Stimulated activated CD8-positive, alpha-beta memory T cell treated with anti-CD3 and anti-CD28 coated beads, Interleukin-12 subunit alpha, Interleukin-12 subunit beta, amount 100 ng/mL, for 24 hours (primary cell): ENCODE measurements around the gene MCIDAS.
A peak's percentile ranks its signal among the peaks of the same experiment; 100 is the strongest.

Source experiments
- DNase-seq: peaks from one replicate; pipeline ENCODE4 v3.0.0-alpha.2; 2020; ENCODE audit errors: extremely low read depth

The MCIDAS gene

DNA sequence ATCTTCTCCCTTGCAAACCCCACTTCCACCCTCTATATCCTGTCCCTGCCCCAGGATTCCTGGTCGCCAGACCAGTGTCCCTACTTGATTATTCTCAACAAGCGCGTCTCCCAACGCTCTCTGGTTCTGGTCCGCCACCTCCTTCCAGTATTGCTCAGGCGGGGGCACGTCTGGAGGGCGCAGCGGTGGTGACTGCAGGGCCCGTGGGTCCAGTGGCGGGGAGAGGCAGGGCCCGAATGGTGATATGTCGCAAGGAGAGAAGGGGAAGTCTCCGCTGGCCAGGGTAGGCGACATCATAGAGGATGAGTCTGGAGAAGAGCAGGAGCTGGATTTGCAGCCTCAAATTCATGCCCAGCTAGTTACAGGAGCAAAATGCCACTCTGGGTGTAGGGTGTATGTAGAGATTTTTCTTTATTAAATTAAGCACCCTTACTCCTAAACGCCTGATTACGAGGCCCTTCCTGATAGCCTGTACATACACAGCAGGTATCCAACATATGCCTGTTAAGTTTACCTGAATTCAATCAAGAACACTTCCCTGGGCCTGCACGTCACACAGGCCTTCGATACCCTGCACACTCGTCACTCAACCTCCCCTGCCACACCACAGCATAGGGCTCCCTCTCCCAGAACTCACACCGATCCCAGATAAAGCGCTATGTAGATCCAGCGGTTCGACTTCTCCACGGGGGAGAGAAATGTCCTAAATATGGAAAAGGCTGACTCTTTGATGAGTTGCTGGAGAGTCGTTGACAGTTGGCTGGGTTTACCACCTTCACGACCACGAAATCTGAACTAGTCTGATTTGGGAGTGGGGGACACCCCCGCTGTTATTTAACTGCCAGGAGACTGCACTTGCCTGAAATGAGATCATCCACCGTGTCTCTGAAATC, 4.8 kb downstream of the MCIDAS start:
- DNase-seq, result no peak

DNA sequence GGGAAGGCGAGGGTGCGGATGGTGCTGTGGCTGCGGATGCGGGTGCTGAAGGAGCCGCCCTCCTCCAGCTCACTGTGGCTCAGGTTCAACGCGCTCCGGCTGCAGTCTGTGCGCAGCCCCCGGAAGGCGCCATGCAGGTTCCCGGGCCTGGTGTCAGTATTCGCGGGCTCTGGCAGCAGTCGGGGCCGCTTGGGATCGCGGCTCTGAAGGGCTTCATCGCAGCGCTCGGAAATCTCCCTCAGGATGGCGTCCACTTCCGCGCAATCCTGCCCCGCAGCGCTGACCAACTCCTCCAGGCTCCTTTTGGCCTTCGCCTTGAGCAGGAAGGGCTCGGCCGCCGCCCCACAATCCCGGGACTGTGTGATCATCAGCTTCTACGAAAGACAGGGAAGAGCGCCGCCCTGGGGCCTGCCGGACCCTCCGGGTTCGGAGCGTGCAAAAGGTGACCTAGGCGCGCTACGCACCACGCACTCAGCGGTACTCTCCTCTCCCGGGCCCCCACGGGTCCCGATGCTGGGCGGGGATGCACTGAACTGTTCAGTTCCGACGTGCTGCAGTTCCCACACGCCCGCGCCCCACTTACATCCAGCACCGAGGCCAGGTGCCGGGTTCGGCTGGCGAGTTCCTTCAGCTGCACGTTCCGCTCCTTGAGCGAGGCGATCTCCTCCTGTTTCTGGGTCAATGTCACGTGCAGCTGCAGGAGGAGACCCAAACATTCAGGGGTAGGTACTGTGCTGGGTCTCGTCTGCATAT, 6.5 kb downstream of the MCIDAS start:
- no peak for DNase-seq

- no peak for DNase-seq
Measured at GRCh38 chr5:55219770-55220169, 7.3 kb downstream of the MCIDAS start.

DNA sequence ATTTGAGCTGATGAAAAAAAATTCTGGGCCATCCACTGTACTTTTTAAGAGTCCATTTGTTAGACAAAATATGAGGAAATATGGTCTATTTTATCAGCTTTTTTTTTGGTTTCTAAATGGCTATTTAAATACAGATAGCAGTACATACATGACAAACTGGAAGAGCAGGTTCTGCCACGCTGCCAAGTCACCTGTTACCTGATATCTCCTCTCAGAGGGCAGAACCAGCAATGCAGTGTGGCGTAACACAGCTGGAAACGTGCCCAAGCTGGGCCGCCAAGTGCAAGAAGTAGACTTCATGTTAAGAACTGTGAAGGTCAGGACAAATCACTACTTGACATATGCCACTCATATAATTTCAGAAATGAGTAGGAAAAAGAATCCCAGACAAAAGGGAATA, 8.1 kb downstream of the MCIDAS start:
- DNase-seq, result no peak

DNA sequence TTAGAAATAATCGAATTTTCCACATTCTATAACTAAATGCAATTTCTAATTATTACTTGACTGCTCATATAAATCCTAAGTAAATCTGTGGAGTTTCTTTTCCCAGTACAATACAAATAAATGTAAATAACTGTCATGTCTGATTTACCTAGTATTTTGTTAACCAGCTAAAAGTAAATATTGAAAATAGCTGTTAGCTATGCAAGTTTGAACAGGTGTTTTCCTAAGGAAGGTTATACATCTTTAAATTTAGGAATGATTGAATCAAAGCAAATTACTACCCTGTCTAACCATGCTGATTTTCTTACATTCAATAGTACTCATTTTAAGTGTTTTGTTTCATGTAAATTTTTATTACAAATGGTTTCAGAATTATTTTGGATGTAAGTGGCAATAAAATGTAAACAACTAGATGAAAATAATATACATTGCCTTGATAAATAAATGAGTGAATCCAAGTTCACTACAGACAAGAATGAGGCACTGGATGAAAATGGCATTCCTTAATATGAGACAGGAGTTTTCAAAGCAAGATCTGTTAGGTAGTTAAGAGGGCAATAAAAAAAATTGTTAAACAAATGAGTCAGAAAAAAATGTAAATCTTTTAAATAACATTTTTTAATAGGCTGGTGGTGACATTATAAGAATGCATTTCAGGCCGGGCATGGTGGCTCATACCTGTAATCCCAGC, 15.8 kb downstream of the MCIDAS start:
- no peak for DNase-seq

DNA sequence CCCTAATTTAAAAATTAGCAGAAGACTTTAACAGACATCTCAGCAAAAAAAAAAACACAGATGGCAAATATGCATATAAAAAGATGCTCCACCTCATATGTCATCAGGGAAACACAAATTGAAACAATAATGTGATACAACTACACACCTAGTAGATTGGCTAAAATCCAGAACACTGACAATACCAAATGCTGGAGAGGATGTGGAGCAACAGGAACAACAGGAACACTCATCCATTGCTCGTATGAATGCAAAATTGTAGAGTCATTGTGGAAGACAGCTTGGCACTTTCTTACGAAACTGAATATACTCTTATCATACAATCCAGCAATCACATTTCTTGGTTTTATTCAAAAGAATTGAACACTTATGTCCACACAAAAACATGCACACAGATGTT, 22.1 kb downstream of the MCIDAS start:
- DNase-seq, result no peak

DNA sequence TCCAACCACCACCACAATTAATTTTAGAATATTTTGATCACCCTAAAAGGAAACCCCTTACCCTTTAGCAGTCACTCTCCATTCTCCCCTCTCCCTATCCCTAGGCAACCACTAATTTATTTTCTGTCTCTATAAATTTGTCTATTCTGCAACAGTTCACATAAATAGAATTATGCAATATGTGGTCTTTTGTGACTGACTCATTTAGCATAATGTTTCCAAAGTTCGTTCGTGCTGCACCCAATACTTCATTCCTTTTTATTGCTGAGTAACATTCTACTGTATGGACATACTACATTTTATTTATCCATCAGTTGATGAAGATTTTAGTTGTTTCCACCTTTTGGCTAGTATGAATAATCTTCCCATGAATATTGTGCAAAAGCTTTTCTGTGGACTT, 36.0 kb downstream of the MCIDAS start:
- no peak for DNase-seq

- DNase-seq, result no peak
Measured at GRCh38 chr5:55188656-55189540, 38.2 kb downstream of the MCIDAS start.

DNA sequence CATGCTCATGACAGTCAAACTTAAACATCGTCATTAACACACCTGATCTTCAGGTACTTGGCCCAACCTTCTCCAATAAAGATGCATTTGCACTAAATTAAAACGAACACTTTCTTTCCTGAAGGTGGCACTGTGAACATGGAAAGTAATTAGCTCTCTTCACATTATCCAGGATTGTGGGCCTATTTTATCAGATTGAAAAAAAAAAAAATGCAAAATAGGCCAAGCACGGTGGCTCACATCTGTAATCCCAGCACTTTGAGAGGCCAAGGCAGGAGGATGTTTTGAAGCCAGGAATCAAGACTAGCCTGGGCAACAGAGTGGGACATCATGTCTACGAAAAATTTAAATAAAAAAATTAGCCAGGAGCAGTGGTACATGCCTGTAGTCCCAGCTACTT, 39.7 kb downstream of the MCIDAS start:
- no peak for DNase-seq

DNA sequence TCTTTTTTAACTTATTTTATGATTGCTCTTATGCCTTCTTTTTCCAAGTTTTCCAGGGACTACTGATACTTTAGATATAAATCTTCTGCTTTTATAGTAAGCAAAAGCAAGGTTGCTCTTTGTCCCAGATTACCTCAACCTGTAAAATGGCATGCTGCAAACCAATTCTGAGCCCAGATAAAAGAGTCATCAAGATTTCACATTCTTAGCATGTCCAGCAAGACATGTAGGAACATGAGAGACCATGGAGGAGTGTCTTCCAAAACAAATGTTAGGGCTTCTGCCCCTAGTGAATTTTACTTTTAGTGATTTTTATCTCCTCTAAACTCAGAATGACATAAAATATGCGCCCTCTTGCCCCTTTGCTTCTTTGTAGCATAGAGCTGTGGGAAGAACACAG, 47.1 kb downstream of the MCIDAS start:
- DNase-seq, result no peak

DNA sequence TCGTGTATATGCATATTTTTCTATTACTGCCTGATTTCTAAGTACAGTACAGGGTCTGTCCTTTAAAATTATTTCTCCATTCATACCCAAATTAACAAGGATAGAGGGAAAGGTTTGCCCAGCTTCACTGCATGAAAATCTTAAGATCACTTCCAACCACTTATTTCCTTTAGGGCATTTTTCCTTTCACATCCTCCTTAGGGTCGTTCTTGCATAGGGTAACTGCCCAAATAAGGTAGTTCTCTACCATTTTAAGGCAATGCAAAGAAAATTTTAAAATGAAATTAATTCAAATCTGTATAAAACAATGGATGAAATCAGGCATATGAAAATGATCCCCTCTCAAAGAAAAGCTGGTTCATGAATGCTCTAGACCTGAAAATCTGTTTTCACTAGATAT, 50.0 kb downstream of the MCIDAS start:
- DNase-seq, result no peak

- no peak for DNase-seq
Measured at GRCh38 chr5:55176176-55176818, 50.8 kb downstream of the MCIDAS start.

DNA sequence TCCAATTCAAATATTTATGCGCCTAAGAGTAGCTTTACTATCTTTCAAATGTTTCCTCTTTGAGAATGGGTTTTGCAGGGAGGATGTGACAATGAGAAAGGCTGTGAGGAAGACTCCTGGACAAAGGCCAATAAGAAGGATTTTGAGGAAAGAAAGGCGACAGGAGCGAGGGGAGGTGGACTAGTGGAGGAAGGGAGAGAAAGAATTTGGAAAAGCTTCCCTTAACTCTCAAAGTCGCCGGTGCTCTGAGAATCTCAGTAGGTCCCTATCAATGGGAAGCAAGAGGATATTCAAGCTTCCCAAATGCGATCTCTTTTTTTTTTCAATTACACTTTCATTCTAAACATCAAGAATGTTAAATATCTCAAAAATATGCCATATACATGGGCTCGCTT, 51.3 kb downstream of the MCIDAS start:
- no peak for DNase-seq

- no peak for DNase-seq
Measured at GRCh38 chr5:55173687-55174230, 53.4 kb downstream of the MCIDAS start.

DNA sequence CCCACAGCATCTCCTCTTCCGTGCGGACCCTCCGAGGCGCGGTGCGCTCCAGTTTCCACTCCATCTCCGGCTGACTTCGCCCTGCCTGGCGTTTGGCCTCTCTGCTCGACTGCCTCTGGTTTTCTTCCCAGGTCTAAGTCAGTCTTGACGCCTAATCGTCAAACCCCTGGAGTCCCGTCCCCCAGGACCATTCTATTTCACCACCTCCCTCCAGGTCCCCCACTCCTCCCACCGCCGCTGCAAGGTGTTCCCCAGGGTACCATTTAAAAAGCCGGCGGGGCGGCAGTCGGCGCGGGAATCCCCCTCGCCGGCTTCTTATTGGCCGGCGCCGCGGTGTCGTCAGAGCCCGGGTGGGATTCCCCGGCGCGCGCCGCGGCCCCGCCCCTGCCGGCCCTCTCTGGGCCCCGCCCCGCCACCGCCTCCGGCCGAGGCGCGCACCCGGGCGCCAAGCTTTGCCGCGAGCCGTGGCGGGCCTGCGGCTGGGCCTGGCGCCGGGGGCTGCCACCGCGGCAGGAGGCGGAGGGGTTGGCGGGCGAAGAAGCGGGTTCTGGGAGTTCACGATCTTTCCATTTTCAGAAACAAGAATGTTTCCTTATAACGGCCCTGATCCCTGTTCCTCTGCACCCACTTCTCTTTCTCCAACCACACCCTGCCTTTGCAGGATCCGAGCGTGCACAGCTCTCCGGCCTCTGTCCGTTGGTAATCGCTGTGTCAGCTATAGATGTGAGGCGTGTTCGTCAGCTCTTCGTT, 54.0 kb downstream of the MCIDAS start, which contains the start of gene CDC20B:
CDC20B (minus strand) TSS at position 241 of the 750 bp plus-strand sequence; CDS start at position 64, 177 bp downstream.
- peak; percentile 59 for DNase-seq

- no peak for DNase-seq
Measured at GRCh38 chr5:55172051-55172899, 54.8 kb downstream of the MCIDAS start.

DNA sequence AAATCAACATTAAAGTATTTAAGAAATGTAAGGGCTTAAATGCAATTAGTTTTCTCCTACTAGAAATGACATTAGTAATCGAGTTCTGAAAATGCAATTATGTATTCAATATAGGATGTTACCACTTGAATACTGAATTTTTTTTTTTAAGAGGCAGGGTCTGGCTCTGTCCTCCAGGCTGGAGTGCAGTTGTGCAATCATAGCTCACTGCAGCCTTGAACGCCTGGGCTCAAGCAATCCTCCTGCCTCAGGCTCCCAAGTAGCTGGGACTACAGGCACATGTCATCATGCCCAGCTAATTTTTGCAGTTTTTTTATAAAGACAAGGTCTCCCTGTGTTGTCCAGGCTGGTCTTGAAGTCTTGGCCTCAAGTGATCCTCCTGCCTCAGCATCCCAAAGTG, 55.6 kb downstream of the MCIDAS start:
- no peak for DNase-seq
